Stomach (tissue), 9 donors: ENCODE measurements around the gene PHIP. TPM values are rescaled to one million over a fixed set of nuclear protein-coding genes. Genes with fewer than 3 reads are reported as not detected.

Source experiments
- DNase-seq, 2 donors: peaks; one replicate each; pipeline versions ENCODE4 v3.0.0 to v3.0.0-alpha.2; 2013 to 2019
- H3K27ac ChIP-seq, 5 donors: fragments of 200-600 bp in 4 of 5; sonication (generic) in 4 of 5; one replicate each; pipeline ENCODE4 v1.5.1; 2013 to 2019; ENCODE audit warnings: mild to moderate bottlenecking in 1 of 5, moderate library complexity in 1 of 5
- H3K27me3 ChIP-seq, 3 donors: fragments of 200-600 bp; sonication (generic); one replicate each; pipeline ENCODE4 v1.5.1; 2017 to 2019; ENCODE audit warnings: mixed run types in 1 of 3
- H3K36me3 ChIP-seq, 4 donors: fragments of 200-600 bp; sonication (generic); 1 replicate in 3 of 4; 2 replicates in 1 of 4; pipeline ENCODE4 v1.5.1; 2016 to 2019
- H3K4me1 ChIP-seq, 4 donors: fragments of 200-600 bp; sonication (generic); one replicate each; pipeline ENCODE4 v1.5.1; 2016 to 2019
- H3K4me3 ChIP-seq, 4 donors: fragments of 200-600 bp; sonication (generic) in 3 of 4; one replicate each; pipeline ENCODE4 v1.5.1; 2016 to 2019; ENCODE audit warnings: mild to moderate bottlenecking in 1 of 4
- H3K9me3 ChIP-seq, 4 donors: fragments of 200-600 bp; sonication (generic); one replicate each; pipeline ENCODE4 v1.5.1; 2016 to 2019
- CTCF ChIP-seq, 7 experiments: fragments of 450-650 bp in 4 of 7; fragments of 200-600 bp in 3 of 7; sonication (generic) in 3 of 7; IDR thresholded peaks; one replicate each; pipeline ENCODE4 v1.5.1; 2016 to 2019; ENCODE audit warnings: antibody characterized with exemption in 7 of 7, control low read depth in 2 of 7, mild to moderate bottlenecking in 1 of 7
- EP300 ChIP-seq: sonication (generic); formaldehyde crosslinking; IDR thresholded peaks from one replicate; pipeline ENCODE4 v1.6.1; 2017; ENCODE audit warnings: antibody characterized with exemption
- POLR2A ChIP-seq, 4 donors: fragments of 450-650 bp; IDR thresholded peaks; one replicate each; pipeline ENCODE4 v1.6.1; 2016; ENCODE audit warnings: antibody characterized with exemption in 4 of 4, control low read depth in 2 of 4, mild to moderate bottlenecking in 1 of 4, moderate library complexity in 1 of 4
- POLR2AphosphoS5 ChIP-seq, 3 donors: sonication (generic); formaldehyde crosslinking; IDR thresholded peaks; one replicate each; pipeline ENCODE4 v1.6.1; 2016; ENCODE audit warnings: antibody characterized with exemption in 3 of 3
- WGBS, 5 donors: extraction: QIAGEN DNeasy Blood & Tissue Kit in 3 of 5; methylation state at CpG; one replicate each; pipeline versions ENCODE4 v1.1.5 to v1.1.7; 2013 to 2018; 5-methylcytosine and 5-hydroxymethylcytosine counted together
- intact Hi-C: fragments of 100-400 bp; cut with DNase I; formaldehyde crosslinking; loops from one replicate; pipeline ENCODE4 v1.15.1; 2023; ENCODE audit warnings: low total_unique reads
- polyA plus RNA-seq, 3 donors: library from polyadenylated mRNA; stranded (reverse); fragments of 200-250 nt; gene quantifications; one replicate each; pipeline ENCODE4 v1.2.3, GENCODE V29; 2013
- total RNA-seq, 5 donors: library from RNA; depleted of rRNA; stranded (reverse); fragments of >200 nt; gene quantifications; one replicate each; pipeline versions ENCODE4 v1.1.0 to v1.2.3, GENCODE V29; 2014 to 2016
- donor health status: healthy with polysubstance abuse.
- donor health status: Bipolar disorder and iron deficiency.
- donor health status: healthy.

Gene PHIP
- total and polyA plus RNA-seq, 8 donors = 3.2 to 70.7 (median 22.5) TPM

DNA sequence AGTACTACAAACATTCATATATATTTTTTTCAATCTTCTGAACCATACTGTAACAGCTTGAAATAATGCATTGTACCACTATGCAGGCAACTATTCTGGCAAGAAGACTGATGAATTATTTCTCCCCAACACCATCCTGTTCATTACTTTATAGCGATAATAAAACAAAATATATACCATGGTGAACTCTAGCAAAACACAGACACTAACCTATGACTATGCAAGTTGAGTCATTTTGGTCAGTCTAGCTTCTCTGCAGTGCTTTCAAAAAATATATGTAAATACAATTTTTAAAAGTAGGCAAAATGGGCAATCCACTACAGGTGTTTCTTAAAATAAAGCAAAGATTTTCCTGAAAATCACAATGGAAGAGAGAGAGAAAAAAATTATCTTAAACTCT lies 20.3 kb downstream of the PHIP start:
- Histone ChIP-seq H3K9me3 (no peaks in the 10 kb centered on the region), H3K27me3 (no peaks in the 10 kb centered on the region), H3K4me1 (peaks cover 0 to 10% (median 4%) of the 10 kb centered on the region in 4 donors), H3K36me3 (peaks cover 20 to 66% (median 57%) of the 10 kb centered on the region in 4 donors), H3K27ac (no peak overlapping the region), H3K4me3 (no peak overlapping the region)
- WGBS, 5 donors = 97 to 98% (median 97%) methylated on average over 1 of the region's 1 CpG
- DNase-seq = no peak
- intact Hi-C loops = no loop called here
- no peak for TF ChIP-seq POLR2AphosphoS5 (IDR thresholded peaks at IDR 0.05)
- TF ChIP-seq CTCF (IDR thresholded peaks at IDR 0.05) = no peak
- TF ChIP-seq EP300 = no peak
- no peak for TF ChIP-seq POLR2A (IDR thresholded peaks at IDR 0.05)

- no peaks in the 10 kb centered on the region for H3K4me1 ChIP-seq
- H3K27me3 ChIP-seq = no peaks in the 10 kb centered on the region
- H3K36me3 ChIP-seq = peaks cover 24 to 82% (median 67%) of the 10 kb centered on the region in 4 donors
- TF ChIP-seq EP300 (no peak), CTCF (IDR thresholded peaks at IDR 0.05) (no peak), POLR2AphosphoS5 (IDR thresholded peaks at IDR 0.05) (no peak), POLR2A (IDR thresholded peaks at IDR 0.05) (no peak)
- intact Hi-C loops = no loop called here
- no peak overlapping the region for H3K27ac ChIP-seq
- DNase-seq = no peak
- H3K4me3 ChIP-seq = no peak overlapping the region
- H3K9me3 ChIP-seq = no peaks in the 10 kb centered on the region
- 49 to 69% (median 55%) methylated on average over 1 of the region's 1 CpG for WGBS, 5 donors
Measured at GRCh38 chr6:79056226-79056625, 21.8 kb downstream of the PHIP start.

DNA sequence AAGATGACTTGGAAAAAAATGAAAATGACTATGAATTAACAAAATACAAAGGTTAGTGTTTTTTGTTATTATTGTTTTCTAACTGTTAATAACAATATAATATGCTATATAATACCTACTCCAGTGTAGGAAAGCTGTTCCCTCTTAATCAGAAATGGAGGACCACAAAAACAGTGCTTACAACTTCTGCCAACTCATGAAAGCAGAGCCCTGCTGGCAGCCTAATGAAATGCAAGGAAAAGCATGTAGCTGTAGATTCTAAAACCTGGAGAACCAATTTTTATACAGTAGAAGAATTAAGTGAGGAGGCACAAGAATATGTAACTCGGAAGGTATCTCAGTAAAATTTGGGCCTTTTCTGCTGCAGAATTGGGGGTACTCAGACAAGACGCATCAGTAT lies 29.4 kb downstream of the PHIP start:
- 88 to 98% (median 97%) methylated on average over 2 of the region's 2 CpGs for WGBS, 5 donors
- H3K4me1 ChIP-seq = peaks cover 0 to 10% (median 4%) of the 10 kb centered on the region in 4 donors
- H3K27ac ChIP-seq = no peak overlapping the region
- H3K9me3 ChIP-seq = no peaks in the 10 kb centered on the region
- intact Hi-C loops = no loop called here
- H3K27me3 ChIP-seq = no peaks in the 10 kb centered on the region
- H3K4me3 ChIP-seq = no peak overlapping the region
- H3K36me3 ChIP-seq = peaks cover 9 to 37% (median 34%) of the 10 kb centered on the region in 4 donors
- TF ChIP-seq CTCF (IDR thresholded peaks at IDR 0.05) (peak in 1 of 7 experiments; percentile 29), EP300 (no peak)
- peak in 1 of 2 donors; percentile 36 for DNase-seq

DNA sequence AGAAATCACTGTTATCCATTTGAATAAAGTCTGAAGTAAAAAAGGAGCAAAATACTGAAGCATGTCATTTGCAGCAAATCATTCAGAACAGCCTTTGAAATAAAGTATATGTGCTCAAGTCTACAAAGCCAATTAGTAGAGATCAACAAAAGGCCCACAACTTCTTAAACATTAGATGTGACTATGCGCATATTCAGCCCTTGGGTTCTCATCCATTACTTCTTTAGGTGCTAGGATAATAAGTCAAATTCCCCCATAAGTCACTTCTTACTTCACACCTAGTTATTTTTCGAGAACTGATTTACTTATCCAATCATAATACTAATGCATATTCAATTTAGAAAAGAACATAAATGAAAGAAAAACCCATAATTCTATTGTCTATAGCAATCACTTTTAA lies 31.0 kb downstream of the PHIP start:
- TF ChIP-seq POLR2AphosphoS5 (IDR thresholded peaks at IDR 0.05) = no peak
- no peak for TF ChIP-seq POLR2A (IDR thresholded peaks at IDR 0.05)
- TF ChIP-seq CTCF (IDR thresholded peaks at IDR 0.05) = no peak
- no peak for TF ChIP-seq EP300
- no peak overlapping the region for H3K4me3 ChIP-seq
- DNase-seq = no peak
- no peak overlapping the region for H3K27ac ChIP-seq
- peaks cover 5 to 24% (median 20%) of the 10 kb centered on the region in 4 donors for H3K36me3 ChIP-seq
- 98 to 100% (median 99%) methylated on average over 2 of the region's 2 CpGs for WGBS, 5 donors
- H3K9me3 ChIP-seq = no peaks in the 10 kb centered on the region
- intact Hi-C loops = no loop called here
- peaks cover 0 to 22% (median 11%) of the 10 kb centered on the region in 4 donors for H3K4me1 ChIP-seq
- H3K27me3 ChIP-seq = no peaks in the 10 kb centered on the region
